Activated T-helper 1 cell treated with anti-CD3 and anti-CD28 coated beads, Interleukin-12 subunit alpha, Interleukin-12 subunit beta, Interleukin-2, Interleukin-4 antibody, amounts not matched to agents 30 ng/mL and 10 ng/mL and 1 ng/mL, durations not matched to agents 14 hours and 24 hours and 36 hours (primary cell): ENCODE measurements around the gene LGALS1. TPM values are rescaled to one million over a fixed set of nuclear protein-coding genes. Genes with fewer than 3 reads are reported as not detected.

Source experiments
- DNase-seq: peaks from one replicate; pipeline ENCODE4 v3.0.0; 2021; ENCODE audit warnings: low spot score
- H3K27ac Mint-ChIP-seq: one replicate; pipeline ENCODE4 v1.8.0; 2021; ENCODE audit warnings: mild to moderate bottlenecking, mixed read lengths
- H3K27me3 Mint-ChIP-seq: one replicate; pipeline ENCODE4 v1.8.0; 2022; ENCODE audit warnings: mild to moderate bottlenecking, moderate library complexity, mixed read lengths; ENCODE audit not compliant: insufficient read depth
- H3K36me3 Mint-ChIP-seq: one replicate; pipeline ENCODE4 v1.8.0; 2021; ENCODE audit warnings: low read depth, mixed read lengths
- H3K4me1 Mint-ChIP-seq: one replicate; pipeline ENCODE4 v1.8.0; 2021; ENCODE audit warnings: low read depth, mixed read lengths
- H3K4me3 Mint-ChIP-seq: one replicate; pipeline ENCODE4 v1.8.0; 2021; ENCODE audit warnings: mild to moderate bottlenecking, moderate library complexity, mixed read lengths
- H3K9me3 Mint-ChIP-seq: one replicate; pipeline ENCODE4 v1.8.0; 2021; ENCODE audit warnings: mixed read lengths
- intact Hi-C: fragments of 100-400 bp; cut with micrococcal nuclease; formaldehyde crosslinking; loops from one replicate; pipeline ENCODE4 v1.15.1; 2024
- total RNA-seq: library from RNA; stranded (reverse); gene quantifications from 2 replicates; pipeline ENCODE4 v1.2.3, GENCODE V29; 2022

LGALS1 gene
- total RNA-seq, 1 donor from 2014 or later: 245 TPM

DNA sequence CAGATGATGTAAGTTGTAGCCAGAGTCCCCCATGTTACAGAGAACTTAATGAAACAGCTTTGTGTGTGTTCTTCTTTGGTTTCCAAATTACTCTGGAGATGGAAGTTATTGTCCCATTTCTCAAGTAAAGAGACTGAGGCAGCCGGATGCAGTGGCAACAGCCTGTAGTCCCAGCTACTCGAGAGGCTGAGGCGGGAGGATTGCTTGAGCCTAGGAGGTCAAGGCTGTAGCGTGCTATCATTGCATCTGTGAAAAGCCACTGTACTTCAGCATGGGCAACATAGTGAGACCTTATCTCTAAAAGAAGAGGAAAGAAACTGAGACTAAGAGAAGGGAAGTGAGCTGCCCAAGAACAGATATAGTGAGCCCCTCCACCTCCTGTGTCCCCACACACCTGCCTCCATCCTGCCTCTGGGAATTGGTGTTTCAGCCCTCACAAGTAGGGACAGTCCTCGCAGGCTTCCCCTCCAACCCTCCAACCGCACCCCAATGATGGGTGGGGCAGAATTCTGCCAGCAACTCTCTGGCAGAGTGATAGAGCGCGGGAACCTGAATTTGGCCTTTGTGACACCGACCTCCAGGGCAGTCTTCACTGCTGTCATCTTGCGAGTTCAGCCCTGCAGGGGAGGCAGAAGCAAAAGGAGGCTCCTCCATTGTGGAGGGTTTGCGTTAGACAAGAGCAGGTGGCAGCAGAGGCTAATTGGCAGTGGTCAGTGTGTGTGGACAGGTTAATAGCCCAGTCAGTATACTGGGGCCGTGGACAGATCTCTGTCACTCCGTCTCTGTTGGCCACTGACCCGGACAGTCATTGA, 15.3 kb upstream of the LGALS1 start:
- Mint-ChIP-seq H3K4me1 (peaks cover 50% of the 10 kb centered on the region), H3K27me3 (no peaks in the 10 kb centered on the region), H3K4me3 (peak overlapping the region; percentile 89), H3K36me3 (peaks cover 13% of the 10 kb centered on the region), H3K9me3 (no peaks in the 10 kb centered on the region), H3K27ac (peak overlapping the region; percentile 68)
- no peak for DNase-seq
- intact Hi-C loops: loop anchor here (2.0 kb wide), 1 partner anchor 1131 kb away; the partner anchor contains the start of gene EIF3D

DNA sequence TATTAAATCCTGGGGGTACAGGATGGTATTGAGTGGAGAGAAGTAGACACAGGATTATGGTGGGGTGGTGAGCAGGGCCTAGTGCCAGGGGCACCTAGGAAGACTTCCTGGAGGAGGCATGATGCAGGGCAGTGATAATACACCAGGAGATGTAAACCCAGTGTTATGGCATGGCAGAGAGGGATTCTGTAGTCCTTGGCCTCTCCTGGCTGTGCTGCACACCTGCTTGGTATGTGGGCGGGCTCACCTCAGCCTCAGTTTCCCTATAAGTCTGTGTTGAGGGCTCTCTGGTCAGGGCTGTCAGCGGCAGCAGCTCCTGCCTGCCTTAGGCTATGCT, 14.8 kb upstream of the LGALS1 start:
- H3K27ac Mint-ChIP-seq: no peak overlapping the region
- no peaks in the 10 kb centered on the region for H3K9me3 Mint-ChIP-seq
- H3K36me3 Mint-ChIP-seq: peaks cover 13% of the 10 kb centered on the region
- H3K27me3 Mint-ChIP-seq: no peaks in the 10 kb centered on the region
- no peak for DNase-seq
- H3K4me3 Mint-ChIP-seq: peak overlapping the region; percentile 89
- intact Hi-C loops: no loop called here
- H3K4me1 Mint-ChIP-seq: peaks cover 50% of the 10 kb centered on the region

DNA sequence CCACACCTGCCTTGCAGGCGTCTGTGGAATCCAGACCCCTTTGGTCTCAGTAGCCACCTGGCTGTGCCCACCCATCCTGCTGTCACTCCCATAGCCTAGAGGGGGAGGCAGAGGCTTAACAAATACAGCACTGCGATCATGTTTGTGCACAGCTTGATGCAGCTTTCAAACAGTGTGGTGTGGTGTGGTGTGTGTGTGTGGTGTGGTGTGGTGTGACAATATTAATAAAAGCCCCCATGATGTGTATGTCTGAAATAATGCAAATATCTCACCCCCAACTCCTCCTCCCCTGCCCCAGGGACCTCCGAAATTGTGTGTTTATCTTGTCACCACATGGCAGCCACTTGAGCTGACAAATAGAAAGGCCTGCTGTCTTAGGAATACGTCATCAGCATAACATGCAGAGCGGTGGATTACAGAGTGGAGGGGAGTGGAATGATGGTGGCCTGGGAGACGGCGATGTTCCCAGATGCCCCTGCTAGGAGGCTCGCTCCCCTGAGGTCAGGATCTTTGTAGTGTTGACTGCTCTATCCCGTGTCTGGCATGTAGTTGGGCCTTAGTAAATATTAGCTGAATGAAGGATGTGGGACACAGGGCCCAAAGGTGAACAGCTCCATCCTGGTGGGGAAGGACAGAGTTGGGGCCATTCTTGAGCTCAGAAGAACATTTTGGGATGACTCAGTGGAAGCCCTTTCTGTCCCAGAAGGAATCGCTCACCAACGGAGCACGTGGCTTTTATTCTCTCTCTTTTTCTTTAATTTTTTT, 14.1 kb upstream of the LGALS1 start:
- no peak for DNase-seq

DNA sequence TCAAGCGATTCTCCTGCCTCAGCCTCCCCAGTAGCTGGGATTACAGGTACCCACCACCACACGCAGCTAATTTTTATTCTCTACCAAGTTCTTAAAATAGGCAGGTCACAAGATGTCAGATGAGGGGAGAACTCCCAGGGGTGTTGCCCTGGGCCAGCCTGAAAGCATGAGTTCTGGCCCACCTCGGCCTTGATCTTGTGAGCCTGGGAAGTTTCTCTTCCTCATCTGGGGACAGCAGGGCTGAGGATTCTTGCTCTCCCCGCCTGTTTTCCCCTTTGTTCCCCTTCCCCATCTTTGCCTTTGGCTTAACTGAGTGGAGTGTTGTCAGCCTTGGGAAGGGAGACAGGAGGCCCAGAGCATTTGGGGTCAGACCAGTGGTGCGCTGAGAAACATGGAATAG, 13.4 kb upstream of the LGALS1 start:
- DNase-seq: no peak
- Mint-ChIP-seq H3K36me3 (peaks cover 15% of the 10 kb centered on the region), H3K4me3 (no peak overlapping the region), H3K27ac (no peak overlapping the region), H3K4me1 (peaks cover 55% of the 10 kb centered on the region), H3K27me3 (no peaks in the 10 kb centered on the region), H3K9me3 (no peaks in the 10 kb centered on the region)
- intact Hi-C loops: no loop called here

More for the DNA sequence above, 14.1 kb upstream of the LGALS1 start:
- Mint-ChIP-seq H3K27ac (no peak overlapping the region), H3K36me3 (peaks cover 12% of the 10 kb centered on the region), H3K4me1 (peaks cover 52% of the 10 kb centered on the region), H3K4me3 (peak overlapping the region; percentile 89), H3K9me3 (no peaks in the 10 kb centered on the region), H3K27me3 (no peaks in the 10 kb centered on the region)
- intact Hi-C loops: no loop called here

DNA sequence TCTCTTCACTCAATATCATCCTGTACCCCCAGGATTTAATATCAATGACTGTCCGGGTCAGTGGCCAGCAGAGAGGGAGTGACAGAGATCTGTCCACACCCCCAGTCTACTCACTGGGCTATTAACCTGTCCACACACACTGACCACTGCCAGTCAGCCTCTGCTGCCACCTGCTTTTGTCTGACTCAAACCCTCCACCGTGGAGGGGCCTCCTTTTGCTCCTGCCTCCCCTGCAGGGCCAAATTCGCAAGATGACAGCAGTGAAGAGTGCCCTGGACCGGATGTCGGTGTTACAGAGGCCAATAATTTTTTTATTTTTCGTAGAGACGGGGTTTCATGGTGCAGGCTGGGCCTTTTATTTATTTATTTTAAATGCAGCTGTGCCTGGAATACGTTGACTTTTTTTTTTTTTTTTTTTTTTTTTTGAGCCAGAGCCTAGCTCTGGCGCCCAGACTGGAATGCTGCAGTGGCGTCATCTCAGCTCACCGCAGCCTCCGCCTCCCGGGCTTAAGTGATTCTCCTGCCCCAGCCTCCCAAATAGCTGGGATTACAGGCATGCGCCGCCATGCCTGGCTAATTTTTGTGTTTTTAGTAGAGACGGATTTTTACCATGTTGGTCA, 11.8 kb upstream of the LGALS1 start:
- Mint-ChIP-seq H3K36me3 (peaks cover 15% of the 10 kb centered on the region), H3K27me3 (no peaks in the 10 kb centered on the region), H3K27ac (no peak overlapping the region), H3K4me1 (peaks cover 49% of the 10 kb centered on the region), H3K4me3 (no peak overlapping the region), H3K9me3 (no peaks in the 10 kb centered on the region)
- DNase-seq: no peak
- intact Hi-C loops: no loop called here

DNA sequence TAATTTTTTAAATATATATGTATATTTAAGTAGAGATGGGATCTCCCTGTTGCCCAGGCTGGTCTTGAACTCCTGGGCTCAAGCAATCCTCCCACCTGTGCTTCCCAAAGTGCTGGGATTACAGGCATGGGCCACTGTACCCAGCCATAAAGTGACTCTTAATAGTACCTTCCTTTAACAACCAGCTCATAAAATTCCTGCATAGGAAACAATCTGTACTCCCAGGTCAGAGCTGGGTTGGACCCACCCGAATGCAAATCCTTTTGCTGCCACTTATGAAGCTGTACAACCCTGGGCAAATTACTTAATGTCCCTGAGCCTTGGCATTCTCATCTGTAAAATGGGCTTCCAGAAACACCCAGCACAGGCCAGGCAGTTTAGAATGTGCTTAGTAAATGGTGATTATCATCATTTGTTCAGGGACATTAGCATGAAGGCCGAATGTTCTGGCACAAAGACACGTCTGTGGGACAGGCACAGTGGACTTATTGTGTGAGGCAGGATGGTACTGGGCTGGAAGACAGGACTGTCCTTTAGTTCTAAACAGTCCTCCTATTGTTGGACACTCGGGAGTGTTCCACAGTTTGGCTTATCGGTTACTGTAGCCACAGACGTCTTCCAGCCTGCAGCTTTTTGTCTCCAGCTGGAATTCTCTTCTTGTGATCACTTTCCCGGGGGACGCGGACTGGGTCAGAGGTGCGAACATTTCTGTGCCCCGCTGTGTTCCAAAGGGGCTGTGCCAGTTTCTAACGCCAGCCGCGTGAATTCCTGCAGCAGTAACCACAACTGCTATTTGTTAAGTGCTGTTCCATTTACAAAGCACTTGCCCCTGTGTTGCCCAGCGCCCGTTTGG, 11.0 kb upstream of the LGALS1 start:
- H3K36me3 Mint-ChIP-seq: peaks cover 15% of the 10 kb centered on the region
- intact Hi-C loops: no loop called here
- H3K4me1 Mint-ChIP-seq: peaks cover 47% of the 10 kb centered on the region
- no peaks in the 10 kb centered on the region for H3K27me3 Mint-ChIP-seq
- H3K9me3 Mint-ChIP-seq: no peaks in the 10 kb centered on the region
- H3K27ac Mint-ChIP-seq: no peak overlapping the region
- no peak for DNase-seq
- no peak overlapping the region for H3K4me3 Mint-ChIP-seq

DNA sequence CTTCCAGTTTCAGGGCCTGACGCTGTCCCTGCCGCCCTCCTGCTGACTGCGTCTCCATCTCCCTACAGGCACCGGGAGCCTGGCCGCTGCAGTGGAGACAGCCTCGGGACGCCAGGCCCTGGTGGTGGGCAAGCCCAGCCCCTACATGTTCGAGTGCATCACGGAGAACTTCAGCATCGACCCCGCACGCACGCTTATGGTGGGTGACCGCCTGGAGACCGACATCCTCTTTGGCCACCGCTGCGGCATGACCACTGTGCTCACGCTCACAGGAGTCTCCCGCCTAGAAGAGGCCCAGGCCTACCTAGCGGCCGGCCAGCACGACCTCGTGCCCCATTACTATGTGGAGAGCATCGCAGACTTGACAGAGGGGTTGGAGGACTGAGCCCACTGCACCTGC, 9.9 kb upstream of the LGALS1 start:
- Mint-ChIP-seq H3K27ac (no peak overlapping the region), H3K4me1 (peaks cover 36% of the 10 kb centered on the region), H3K27me3 (no peaks in the 10 kb centered on the region), H3K9me3 (no peaks in the 10 kb centered on the region), H3K4me3 (no peak overlapping the region), H3K36me3 (peaks cover 16% of the 10 kb centered on the region)
- DNase-seq: no peak
- intact Hi-C loops: no loop called here

DNA sequence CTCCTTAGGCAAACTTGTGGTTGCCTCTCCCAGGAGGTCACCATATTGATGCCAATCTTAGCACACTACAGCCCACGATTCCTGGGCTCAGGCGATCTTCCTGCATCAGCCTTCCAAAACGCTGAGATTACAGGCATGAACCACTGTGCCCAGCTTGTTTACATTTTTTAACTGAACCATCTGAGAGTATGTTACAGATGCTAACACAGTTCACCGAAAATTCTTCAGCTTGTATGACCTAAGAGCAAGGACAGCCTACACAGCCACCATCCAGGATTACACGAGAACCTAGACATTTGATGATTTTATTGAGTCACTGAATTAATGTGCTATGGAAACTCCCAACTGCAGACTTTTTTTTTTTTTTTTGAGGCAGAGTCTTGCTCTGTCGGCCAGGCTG, 5.8 kb upstream of the LGALS1 start:
- H3K4me1 Mint-ChIP-seq: peaks cover 37% of the 10 kb centered on the region
- no peak overlapping the region for H3K27ac Mint-ChIP-seq

DNA sequence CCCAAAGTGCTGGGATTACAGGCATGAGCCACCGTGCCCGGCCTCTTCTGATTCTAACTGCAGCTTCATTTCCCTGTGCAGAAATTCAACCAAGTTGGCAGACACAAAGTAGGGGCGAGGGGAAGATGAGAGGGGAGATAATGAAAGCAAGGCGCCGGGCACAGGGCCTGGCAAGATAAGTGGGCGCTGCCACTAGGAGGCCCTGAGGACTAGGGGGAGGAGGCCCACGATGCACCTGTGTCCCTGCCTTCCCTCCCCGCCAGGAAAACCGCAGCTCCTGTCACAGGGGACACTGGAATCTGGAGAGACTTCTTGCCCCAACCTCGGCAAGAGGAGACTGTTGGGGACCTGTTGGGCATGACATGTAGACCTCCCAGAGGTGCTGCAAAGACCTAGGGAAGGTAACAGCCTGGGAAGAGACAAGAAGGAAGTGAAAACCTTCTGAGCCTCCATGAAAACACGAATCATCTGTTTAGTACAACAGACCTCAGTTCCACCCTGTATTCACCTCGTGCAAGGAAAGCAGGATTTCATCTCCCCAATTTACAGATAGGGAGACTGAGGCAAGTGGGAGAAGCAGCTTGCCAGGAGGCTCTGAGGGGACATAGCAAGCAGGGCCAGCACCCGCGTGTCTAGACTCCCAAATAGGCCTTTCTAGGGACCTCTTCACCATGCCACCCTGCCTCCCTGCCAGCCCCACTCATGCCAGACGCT, 3.1 kb upstream of the LGALS1 start:
- Mint-ChIP-seq H3K9me3 (no peaks in the 10 kb centered on the region), H3K36me3 (peaks cover 7% of the 10 kb centered on the region), H3K27me3 (no peaks in the 10 kb centered on the region), H3K27ac (peak overlapping the region; percentile 13), H3K4me3 (no peak overlapping the region), H3K4me1 (peaks cover 41% of the 10 kb centered on the region)
- no peak for DNase-seq
- intact Hi-C loops: no loop called here

More for the DNA sequence above, 5.8 kb upstream of the LGALS1 start:
- peaks cover 16% of the 10 kb centered on the region for H3K36me3 Mint-ChIP-seq
- H3K9me3 Mint-ChIP-seq: no peaks in the 10 kb centered on the region
- no peak overlapping the region for H3K4me3 Mint-ChIP-seq
- no peaks in the 10 kb centered on the region for H3K27me3 Mint-ChIP-seq
- intact Hi-C loops: no loop called here
- no peak for DNase-seq

DNA sequence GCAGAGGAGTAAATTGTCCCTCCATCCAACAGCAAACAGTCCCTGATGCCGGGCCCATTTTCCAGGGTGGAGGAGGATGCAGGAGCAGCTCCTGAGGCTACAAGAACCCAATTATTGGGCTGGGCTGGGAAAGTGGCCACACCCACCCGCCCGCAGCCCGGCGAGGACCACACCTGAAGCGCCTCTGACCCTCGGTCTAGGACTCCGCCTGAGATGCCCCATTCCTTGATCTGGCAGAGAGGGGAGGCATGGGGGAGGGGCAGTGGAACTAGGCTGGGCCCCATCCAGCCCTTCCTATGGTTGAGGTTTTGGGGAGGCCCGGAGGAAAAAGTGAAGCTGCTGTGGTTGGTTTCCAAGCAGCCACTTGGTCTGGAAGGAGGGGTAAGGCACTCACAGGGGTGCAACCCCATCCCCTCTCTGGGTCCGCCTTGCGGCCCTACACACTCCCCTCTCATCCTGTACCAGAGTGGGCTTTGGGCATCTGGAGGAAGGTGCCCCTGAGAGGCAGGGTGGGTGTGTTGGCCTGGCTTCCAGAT, 2.4 kb upstream of the LGALS1 start:
- intact Hi-C loops: no loop called here
- Mint-ChIP-seq H3K4me1 (peaks cover 46% of the 10 kb centered on the region), H3K36me3 (peaks cover 7% of the 10 kb centered on the region), H3K9me3 (no peaks in the 10 kb centered on the region), H3K27me3 (no peaks in the 10 kb centered on the region), H3K27ac (no peak overlapping the region), H3K4me3 (no peak overlapping the region)
- DNase-seq: no peak

DNA sequence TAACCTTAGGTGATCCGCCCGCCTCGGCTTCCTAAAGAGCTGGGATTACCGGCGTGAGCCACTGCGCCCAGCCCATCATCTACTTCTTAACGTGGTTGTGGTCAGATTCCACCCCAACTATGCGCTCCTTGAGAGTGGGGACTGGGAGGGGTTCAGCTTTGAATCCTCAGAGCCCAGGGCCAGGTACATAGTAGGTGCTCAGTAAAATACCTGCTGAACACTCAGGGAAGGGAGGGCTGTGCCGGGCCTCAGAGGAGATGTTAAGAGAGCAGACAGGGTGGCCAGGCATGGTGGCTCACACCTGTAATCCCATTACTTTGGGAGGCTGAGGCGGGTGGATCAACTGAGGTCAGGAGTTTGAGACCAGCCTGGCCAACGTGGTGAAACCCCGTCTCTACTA, 1.2 kb upstream of the LGALS1 start:
- peaks cover 7% of the 10 kb centered on the region for H3K36me3 Mint-ChIP-seq
- no peak for DNase-seq
- H3K4me1 Mint-ChIP-seq: peaks cover 48% of the 10 kb centered on the region
- H3K4me3 Mint-ChIP-seq: peak overlapping the region; percentile 65
- no peaks in the 10 kb centered on the region for H3K9me3 Mint-ChIP-seq
- intact Hi-C loops: no loop called here
- no peaks in the 10 kb centered on the region for H3K27me3 Mint-ChIP-seq
- peak overlapping the region; percentile 72 for H3K27ac Mint-ChIP-seq
